IMR-90 (cell line): ENCODE data around the gene ANXA7. TPM values are rescaled to one million over a fixed set of nuclear protein-coding genes. Genes with fewer than 3 reads are reported as not detected.

Source experiments
- ATAC-seq: fragments of 200-7000 bp; cut with Tn5 transposase; 2 replicates; pipeline ENCODE4 v1.9.1; 2020; ENCODE audit warnings: low read depth, mild to moderate bottlenecking, moderate library complexity
- BruUV-seq: library from RNA; stranded (reverse); fragments of 400-500 nt; replicated peaks from 2 replicates; lab custom pipeline; 2021; lab: Mats Ljungman, UMichigan
- CTCF ChIA-PET: fragments of 300-600 bp; formaldehyde crosslinking; extraction: SDS; loops from one replicate; lab custom pipeline; 2021; ENCODE audit warnings: antibody characterized with exemption; lab: Yijun Ruan, JAX
- POLR2A ChIA-PET: fragments of 300-600 bp; sonication (Branson Sonifier 250); formaldehyde crosslinking; loops from one replicate; lab custom pipeline; 2022; ENCODE audit warnings: antibody characterized with exemption; ENCODE audit not compliant: unreplicated experiment; lab: Charles Lee
- DNase-seq: peaks from one replicate; pipeline ENCODE4 v3.0.0; 2013
- H2AFZ ChIP-seq: replicated peaks from 2 replicates; pipeline ENCODE3; 2013; ENCODE audit warnings: low read length, mild to moderate bottlenecking; ENCODE audit not compliant: poor library complexity
- H2AK5ac ChIP-seq: 2 replicates; pipeline ENCODE4 v1.6.1; 2013; ENCODE audit warnings: low read depth, low read length, inconsistent platforms
- H2AK9ac ChIP-seq: replicated peaks from 2 replicates; pipeline ENCODE3; 2013; ENCODE audit warnings: mild to moderate bottlenecking, low read depth, low read length, moderate library complexity; ENCODE audit not compliant: poor library complexity
- H2BK120ac ChIP-seq: 2 replicates; pipeline ENCODE4 v1.6.1; 2013; ENCODE audit warnings: low read depth, low read length, inconsistent platforms
- H2BK15ac ChIP-seq: 3 replicates; pipeline ENCODE4 v1.6.1; 2013; ENCODE audit warnings: low read depth, low read length, inconsistent platforms
- H2BK20ac ChIP-seq: 2 replicates; pipeline ENCODE4 v1.6.1; 2013; ENCODE audit warnings: low read depth, mild to moderate bottlenecking, inconsistent platforms, low read length, moderate library complexity
- H2BK5ac ChIP-seq: 2 replicates; pipeline ENCODE4 v1.6.1; 2013; ENCODE audit warnings: mild to moderate bottlenecking, low read depth, low read length, inconsistent platforms; ENCODE audit not compliant: poor library complexity, severe bottlenecking
- H3K14ac ChIP-seq: replicated peaks from 2 replicates; pipeline ENCODE4 v1.6.1; 2013; ENCODE audit warnings: low read depth, low read length, inconsistent platforms
- H3K18ac ChIP-seq: 2 replicates; pipeline ENCODE4 v1.6.1; 2013; ENCODE audit warnings: low read depth, low read length, control low read depth
- H3K23ac ChIP-seq: 2 replicates; pipeline ENCODE4 v1.6.1; 2013; ENCODE audit warnings: low read depth, low read length, inconsistent platforms
- H3K27ac ChIP-seq: 2 replicates; pipeline ENCODE4 v1.5.1; 2013; ENCODE audit warnings: mild to moderate bottlenecking, control low read depth, low read length; ENCODE audit not compliant: insufficient read depth
- H3K27me3 ChIP-seq: 2 replicates; pipeline ENCODE4 v1.6.1; 2013; ENCODE audit warnings: low read length; ENCODE audit not compliant: control insufficient read depth, insufficient read depth
- H3K36me3 ChIP-seq: 2 replicates; pipeline ENCODE4 v1.6.1; 2013; ENCODE audit warnings: low read length, mixed read lengths; ENCODE audit not compliant: control insufficient read depth, insufficient read depth
- H3K4ac ChIP-seq: 2 replicates; pipeline ENCODE4 v1.6.1; 2013; ENCODE audit warnings: low read depth, low read length, inconsistent platforms
- H3K4me1 ChIP-seq: 2 replicates; pipeline ENCODE4 v1.6.1; 2013; ENCODE audit warnings: low read length, mixed read lengths; ENCODE audit not compliant: control insufficient read depth, insufficient read depth
- H3K4me2 ChIP-seq: 2 replicates; pipeline ENCODE4 v1.6.1; 2013; ENCODE audit warnings: low read depth, mild to moderate bottlenecking, control low read depth, low read length, moderate library complexity
- H3K4me3 ChIP-seq: 2 replicates; pipeline ENCODE4 v1.5.1; 2013; ENCODE audit warnings: low read depth, mild to moderate bottlenecking, control low read depth, low read length, moderate library complexity; ENCODE audit not compliant: insufficient read depth
- H3K56ac ChIP-seq: 2 replicates; pipeline ENCODE4 v1.6.1; 2013; ENCODE audit warnings: low read length, inconsistent platforms; ENCODE audit not compliant: insufficient read depth; ENCODE audit errors: extremely low read depth
- H3K79me1 ChIP-seq, 2 experiments: 2 replicates each; pipeline ENCODE4 v1.6.1; 2013; ENCODE audit warnings: low read length in 2 of 2, inconsistent platforms in 1 of 2, low read depth in 1 of 2
- H3K9ac ChIP-seq: 2 replicates; pipeline ENCODE4 v1.6.1; 2013; ENCODE audit warnings: low read depth, low read length, control low read depth
- H3K9me1 ChIP-seq: 2 replicates; pipeline ENCODE4 v1.6.1; 2013; ENCODE audit warnings: low read length, inconsistent platforms; ENCODE audit not compliant: insufficient read depth
- H3K9me3 ChIP-seq: 2 replicates; pipeline ENCODE4 v1.6.1; 2013; ENCODE audit warnings: low read length; ENCODE audit not compliant: control insufficient read depth, insufficient read depth
- H4K20me1 ChIP-seq: 2 replicates; pipeline ENCODE4 v1.6.1; 2013; ENCODE audit warnings: low read length, inconsistent platforms; ENCODE audit not compliant: insufficient read depth
- H4K5ac ChIP-seq: 2 replicates; pipeline ENCODE4 v1.6.1; 2013; ENCODE audit warnings: mild to moderate bottlenecking, low read depth, low read length, control low read depth
- H4K8ac ChIP-seq, 2 experiments: 2 replicates each; pipeline ENCODE4 v1.6.1; 2013; ENCODE audit warnings: low read depth in 2 of 2, low read length in 2 of 2, control low read depth in 1 of 2, inconsistent platforms in 1 of 2
- H4K91ac ChIP-seq: 2 replicates; pipeline ENCODE4 v1.6.1; 2013; ENCODE audit warnings: low read depth, low read length, inconsistent platforms; ENCODE audit not compliant: insufficient read depth
- BHLHE40 ChIP-seq: fragments of 150-350 bp; IDR thresholded peaks from 2 replicates; pipeline ENCODE4 v1.6.1; 2016; ENCODE audit warnings: mild to moderate bottlenecking, low read depth, low read length
- CEBPB ChIP-seq: IDR thresholded peaks from 2 replicates; pipeline ENCODE4 v1.6.1; 2012; ENCODE audit warnings: low read depth, low read length, improper control_type of control experiment
- CHD1 ChIP-seq: IDR thresholded peaks from 2 replicates; pipeline ENCODE4 v1.6.1; 2012; ENCODE audit warnings: low read depth, low read length, improper control_type of control experiment
- FOS ChIP-seq: fragments of 150-350 bp; IDR thresholded peaks from 2 replicates; pipeline ENCODE4 v1.6.1; 2016; ENCODE audit warnings: low read depth, low read length
- MAFK ChIP-seq: IDR thresholded peaks from 2 replicates; pipeline ENCODE4 v1.6.1; 2012; ENCODE audit warnings: low read depth, low read length, improper control_type of control experiment
- MAZ ChIP-seq: IDR thresholded peaks from 2 replicates; pipeline ENCODE4 v1.6.1; 2012; ENCODE audit warnings: low read depth, mild to moderate bottlenecking, low read length, improper control_type of control experiment, moderate library complexity, borderline replicate concordance
- MXI1 ChIP-seq: IDR thresholded peaks from 2 replicates; pipeline ENCODE4 v1.6.1; 2012; ENCODE audit warnings: low read depth, mild to moderate bottlenecking, low read length, moderate library complexity, borderline replicate concordance
- NFE2L2 ChIP-seq: fragments of 150-350 bp; IDR thresholded peaks from 2 replicates; pipeline ENCODE4 v1.6.1; 2016; ENCODE audit warnings: low read depth, mild to moderate bottlenecking, low read length
- POLR2A ChIP-seq: IDR thresholded peaks from 2 replicates; pipeline ENCODE4 v1.6.1; 2012; ENCODE audit warnings: mild to moderate bottlenecking, low read depth, low read length
- RAD21 ChIP-seq: IDR thresholded peaks from 2 replicates; pipeline ENCODE4 v1.6.1; 2012; ENCODE audit warnings: low read length, improper control_type of control experiment
- RCOR1 ChIP-seq: IDR thresholded peaks from 2 replicates; pipeline ENCODE4 v1.6.1; 2012; ENCODE audit warnings: mild to moderate bottlenecking, low read length, improper control_type of control experiment; ENCODE audit not compliant: insufficient replicate concordance
- RFX5 ChIP-seq: IDR thresholded peaks from 2 replicates; pipeline ENCODE4 v1.8.0; 2012; ENCODE audit warnings: low read depth, mild to moderate bottlenecking, low read length, moderate library complexity
- WGBS, 2 experiments: methylation state at CpG; one replicate each; pipeline versions ENCODE4 v1.1.5 to v1.1.7; 2013; ENCODE audit warnings: missing lambda C conversion rate in 2 of 2; ENCODE audit not compliant: insufficient read length in 1 of 2; ENCODE audit errors: extremely low coverage in 2 of 2; 5-methylcytosine and 5-hydroxymethylcytosine counted together
- dilution Hi-C: fragments of 300-500 bp; cut with HindIII; formaldehyde crosslinking; loops from one replicate; pipeline ENCODE4 v1.14.3; 2018; ENCODE audit warnings: low sequenced_read_pairs; ENCODE audit not compliant: unreplicated experiment
- in situ Hi-C: fragments of 300-500 bp; cut with MboI; formaldehyde crosslinking; loops from 3 replicates; pipeline ENCODE4 v1.14.3; 2019; ENCODE audit warnings: low sequenced_read_pairs, inconsistent platforms, mixed read lengths
- intact Hi-C: fragments of 100-400 bp; cut with micrococcal nuclease; formaldehyde crosslinking; loops from 2 replicates; pipeline ENCODE4 v1.10.0; 2022
- polyA plus RNA-seq, 3 experiments: library from polyadenylated mRNA; depleted of rRNA; stranded (reverse); fragments of >200 nt; gene quantifications; 2 replicates each; pipeline ENCODE4 v1.2.3, GENCODE V29; 2012; ENCODE audit warnings: low replicate concordance in 1 of 3
- total RNA-seq: library from RNA; depleted of rRNA; stranded (reverse); fragments of >200 nt; gene quantifications from 2 replicates; pipeline ENCODE4 v1.2.3, GENCODE V29; 2012
- TF ChIP-seq, protein P1 (sequence below): conservative IDR thresholded peaks from 2 replicates; pipeline ENCODE4 v1.5.1; 2012; ENCODE audit warnings: mild to moderate bottlenecking, low read depth, low read length, improper control_type of control experiment

Gene ANXA7
- total and polyA plus RNA-seq, 2 of the 4 experiments (the other 2 are of a cell fraction) = 77.4 to 120 TPM

DNA sequence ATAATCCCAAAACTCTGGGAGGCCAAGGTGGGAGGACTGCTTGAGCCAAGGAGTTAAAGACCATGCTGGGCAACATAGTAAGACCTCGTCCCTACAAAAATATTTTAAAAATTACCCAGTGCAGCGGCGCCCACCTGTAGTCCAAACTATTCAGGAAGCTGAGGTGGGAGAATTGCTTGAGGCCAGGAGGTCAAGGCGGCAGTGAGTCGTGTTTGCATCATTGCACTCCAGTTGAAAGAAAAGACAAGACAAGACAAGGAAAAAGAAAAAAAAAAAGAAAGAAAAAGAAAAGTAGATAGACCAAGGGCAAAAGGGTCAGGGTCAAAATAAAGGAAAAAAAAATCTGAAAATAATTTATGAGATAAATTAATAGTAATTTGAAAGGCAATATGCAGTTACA is 5.8 kb downstream of the ANXA7 start:
- H2AK5ac ChIP-seq = no peak overlapping the region
- H3K56ac ChIP-seq = no peak overlapping the region
- no peak for ATAC-seq
- H2AK9ac ChIP-seq = no peak overlapping the region
- no peak overlapping the region for H2BK5ac ChIP-seq
- no peak overlapping the region for H4K8ac ChIP-seq
- no peak overlapping the region for H4K91ac ChIP-seq
- WGBS, 2 experiments = 90% methylated on average over 2 of the region's 5 CpGs; no CpG with 5 or more reads in 1 of the 2 experiments
- H3K9me3 ChIP-seq = no peaks in the 10 kb centered on the region
- no peak overlapping the region for H2BK20ac ChIP-seq
- no peaks in the 10 kb centered on the region; the same call in 1 of the 2 replicates for H3K36me3 ChIP-seq
- no peak overlapping the region for H3K4me3 ChIP-seq
- peaks cover 6% of the 10 kb centered on the region for H3K9me1 ChIP-seq
- H2AFZ ChIP-seq = no peak overlapping the region
- H2BK120ac ChIP-seq = no peak overlapping the region
- POLR2A ChIA-PET = no interaction called here
- no peaks in the 10 kb centered on the region for H3K4me1 ChIP-seq
- H4K5ac ChIP-seq = no peak overlapping the region
- H3K27ac ChIP-seq = no peak overlapping the region
- DNase-seq = no peak
- in situ Hi-C loops = no loop called here
- intact Hi-C loops = no loop called here
- no peak overlapping the region for H3K23ac ChIP-seq
- H3K4me2 ChIP-seq = no peak overlapping the region
- H3K9ac ChIP-seq = no peak overlapping the region
- H3K79me1 ChIP-seq = peaks cover 19 to 60% of the 10 kb centered on the region in 2 experiments
- H3K18ac ChIP-seq = no peak overlapping the region
- TF ChIP-seq CHD1 = no peak
- no peak for TF ChIP-seq MXI1
- TF ChIP-seq CEBPB = no peak
- TF ChIP-seq RAD21 = no peak
- TF ChIP-seq POLR2A = no peak
- TF ChIP-seq FOS = no peak
- TF ChIP-seq, protein P1, sequence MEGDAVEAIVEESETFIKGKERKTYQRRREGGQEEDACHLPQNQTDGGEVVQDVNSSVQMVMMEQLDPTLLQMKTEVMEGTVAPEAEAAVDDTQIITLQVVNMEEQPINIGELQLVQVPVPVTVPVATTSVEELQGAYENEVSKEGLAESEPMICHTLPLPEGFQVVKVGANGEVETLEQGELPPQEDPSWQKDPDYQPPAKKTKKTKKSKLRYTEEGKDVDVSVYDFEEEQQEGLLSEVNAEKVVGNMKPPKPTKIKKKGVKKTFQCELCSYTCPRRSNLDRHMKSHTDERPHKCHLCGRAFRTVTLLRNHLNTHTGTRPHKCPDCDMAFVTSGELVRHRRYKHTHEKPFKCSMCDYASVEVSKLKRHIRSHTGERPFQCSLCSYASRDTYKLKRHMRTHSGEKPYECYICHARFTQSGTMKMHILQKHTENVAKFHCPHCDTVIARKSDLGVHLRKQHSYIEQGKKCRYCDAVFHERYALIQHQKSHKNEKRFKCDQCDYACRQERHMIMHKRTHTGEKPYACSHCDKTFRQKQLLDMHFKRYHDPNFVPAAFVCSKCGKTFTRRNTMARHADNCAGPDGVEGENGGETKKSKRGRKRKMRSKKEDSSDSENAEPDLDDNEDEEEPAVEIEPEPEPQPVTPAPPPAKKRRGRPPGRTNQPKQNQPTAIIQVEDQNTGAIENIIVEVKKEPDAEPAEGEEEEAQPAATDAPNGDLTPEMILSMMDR = no peak
- no peak for TF ChIP-seq MAZ
- TF ChIP-seq NFE2L2 = no peak
- TF ChIP-seq BHLHE40 = no peak
- TF ChIP-seq RCOR1 = no peak
- TF ChIP-seq MAFK = no peak
- no peak for TF ChIP-seq RFX5
- BruUV-seq = no TSS peak
- no peak overlapping the region for H2BK15ac ChIP-seq
- no peak overlapping the region for H3K14ac ChIP-seq
- CTCF ChIA-PET = no interaction called here
- peaks cover 34% of the 10 kb centered on the region for H4K20me1 ChIP-seq
- no peaks in the 10 kb centered on the region for H3K27me3 ChIP-seq
- no peak overlapping the region for H3K4ac ChIP-seq
- dilution Hi-C loops = no loop called here
